Liver (tissue), 9 donors: ENCODE measurements around the gene EML3. TPM values are rescaled to one million over a fixed set of nuclear protein-coding genes. Genes with fewer than 3 reads are reported as not detected.

ENCODE experiments used
- DNase-seq: peaks from one replicate; pipeline ENCODE4 v3.0.0-alpha.2; 2017; ENCODE audit warnings: low spot score
- H3K27ac ChIP-seq, 2 donors: one replicate each; pipeline ENCODE4 v1.7.0; 2013; ENCODE audit warnings: inconsistent platforms in 2 of 2, low read length in 2 of 2, control low read depth in 1 of 2, low read depth in 1 of 2, mild to moderate bottlenecking in 1 of 2
- H3K27me3 ChIP-seq, 4 donors: one replicate each; pipeline versions ENCODE4 v1.6.1 to v1.7.0; 2013; ENCODE audit warnings: low read length in 3 of 4, inconsistent platforms in 1 of 4, mild to moderate bottlenecking in 1 of 4, moderate library complexity in 1 of 4; ENCODE audit not compliant: control insufficient read depth in 4 of 4, insufficient read depth in 4 of 4
- H3K36me3 ChIP-seq, 4 donors: one replicate each; pipeline versions ENCODE4 v1.6.1 to v1.7.0; 2013; ENCODE audit warnings: low read length in 3 of 4, mild to moderate bottlenecking in 3 of 4, low read depth in 1 of 4, moderate library complexity in 1 of 4; ENCODE audit not compliant: control insufficient read depth in 4 of 4, insufficient read depth in 3 of 4
- H3K4me1 ChIP-seq, 4 donors: one replicate each; pipeline versions ENCODE4 v1.6.1 to v1.7.0; 2013; ENCODE audit warnings: low read length in 3 of 4, mild to moderate bottlenecking in 3 of 4, moderate library complexity in 1 of 4; ENCODE audit not compliant: control insufficient read depth in 4 of 4, insufficient read depth in 4 of 4
- H3K4me3 ChIP-seq, 3 donors: one replicate each; pipeline versions ENCODE4 v1.6.1 to v1.7.0; 2013; ENCODE audit warnings: low read length in 3 of 3, control low read depth in 1 of 3, low read depth in 1 of 3, mild to moderate bottlenecking in 1 of 3
- H3K9ac ChIP-seq, 2 donors: one replicate each; pipeline ENCODE4 v1.7.0; 2013; ENCODE audit warnings: low read length in 2 of 2, mild to moderate bottlenecking in 2 of 2, moderate library complexity in 2 of 2, control low read depth in 1 of 2, low read depth in 1 of 2
- H3K9me3 ChIP-seq, 4 donors: one replicate each; pipeline versions ENCODE4 v1.6.1 to v1.7.0; 2013; ENCODE audit warnings: low read length in 3 of 4; ENCODE audit not compliant: control insufficient read depth in 4 of 4
- ATF3 ChIP-seq: IDR thresholded peaks from 2 replicates; pipeline ENCODE4 v1.6.1; 2016; ENCODE audit warnings: antibody characterized with exemption
- EGR1 ChIP-seq, 2 donors: IDR thresholded peaks; 2 replicates each; pipeline ENCODE4 v1.6.1; 2016 to 2018; ENCODE audit warnings: antibody characterized with exemption in 2 of 2, low read depth in 2 of 2
- FOXA1 ChIP-seq: IDR thresholded peaks from 2 replicates; pipeline ENCODE4 v1.6.1; 2016; ENCODE audit warnings: antibody characterized with exemption
- GABPA ChIP-seq, 2 donors: IDR thresholded peaks in 1 of 2; conservative IDR thresholded peaks in 1 of 2; 2 replicates each; pipeline ENCODE4 v1.6.1; 2016; ENCODE audit warnings: antibody characterized with exemption in 2 of 2, mild to moderate bottlenecking in 1 of 2, moderate library complexity in 1 of 2
- HNF4A ChIP-seq, 2 donors: conservative IDR thresholded peaks; 2 replicates each; pipeline ENCODE4 v1.6.1; 2016; ENCODE audit warnings: antibody characterized with exemption in 2 of 2, mild to moderate bottlenecking in 2 of 2
- HNF4G ChIP-seq: IDR thresholded peaks from 2 replicates; pipeline ENCODE4 v1.6.1; 2016; ENCODE audit warnings: antibody characterized with exemption
- JUND ChIP-seq, 2 donors: IDR thresholded peaks; 2 replicates each; pipeline ENCODE4 v1.6.1; 2016; ENCODE audit warnings: antibody characterized with exemption in 2 of 2
- NR2F2 ChIP-seq: IDR thresholded peaks from 2 replicates; pipeline ENCODE4 v1.6.1; 2016; ENCODE audit warnings: antibody characterized with exemption
- RXRA ChIP-seq, 2 donors: IDR thresholded peaks; 2 replicates each; pipeline ENCODE4 v1.6.1; 2017 to 2018; ENCODE audit warnings: antibody characterized with exemption in 2 of 2, mild to moderate bottlenecking in 1 of 2
- TAF1 ChIP-seq: conservative IDR thresholded peaks from 2 replicates; pipeline ENCODE4 v1.6.1; 2016; ENCODE audit warnings: antibody characterized with exemption, mild to moderate bottlenecking
- YY1 ChIP-seq: IDR thresholded peaks from 2 replicates; pipeline ENCODE4 v1.6.1; 2016; ENCODE audit warnings: antibody characterized with exemption, mild to moderate bottlenecking
- ZBTB33 ChIP-seq: IDR thresholded peaks from 2 replicates; pipeline ENCODE4 v1.6.1; 2016; ENCODE audit warnings: antibody characterized with exemption
- WGBS: extraction: QIAGEN DNeasy Blood & Tissue Kit; methylation state at CpG from one replicate; pipeline ENCODE4 v1.1.7; 2013; 5-methylcytosine and 5-hydroxymethylcytosine counted together
- polyA plus RNA-seq, 2 donors: library from polyadenylated mRNA; stranded (reverse) in 1 of 2; unstranded in 1 of 2; fragments of 200-250 nt in 1 of 2; fragments of >200 nt in 1 of 2; fragmentation: Nextera tagmentation in 1 of 2; extraction: Ambion mirVana in 1 of 2; gene quantifications; one replicate each; pipeline versions ENCODE4 v1.2.1 to v1.2.3, GENCODE V29; 2013 to 2015
- total RNA-seq, 2 donors: library from RNA; depleted of rRNA; stranded (reverse); fragments of >200 nt; gene quantifications; one replicate each; pipeline ENCODE4 v1.2.3, GENCODE V29; 2014
- TF ChIP-seq, protein P1 (sequence below): IDR thresholded peaks from 2 replicates; pipeline ENCODE4 v1.6.1; 2016; ENCODE audit warnings: antibody characterized with exemption, mild to moderate bottlenecking
- TF ChIP-seq, protein P2 (sequence below): IDR thresholded peaks from 2 replicates; pipeline ENCODE4 v1.6.1; 2016; ENCODE audit warnings: antibody characterized with exemption
- TF ChIP-seq, protein P3 (sequence below): fragments of 150-350 bp; IDR thresholded peaks from 2 replicates; pipeline ENCODE4 v1.5.1; 2017; ENCODE audit warnings: improper control_type of control experiment, low read depth, low read length; ENCODE audit not compliant: missing input control
- donor health status: healthy.
- donor health status: healthy.
- donor health status: healthy.
- donor health status: healthy.
- donor health status: healthy.

EML3 gene
- total and polyA plus RNA-seq, 4 donors: 6.0 to 19.3 (median 13.6) TPM

- 2% methylated on average over 33 of the region's 33 CpGs for WGBS
- TF ChIP-seq RXRA (IDR thresholded peaks at IDR 0.05): peak in 1 of 2 donors; percentile 6
- TF ChIP-seq, protein P1, sequence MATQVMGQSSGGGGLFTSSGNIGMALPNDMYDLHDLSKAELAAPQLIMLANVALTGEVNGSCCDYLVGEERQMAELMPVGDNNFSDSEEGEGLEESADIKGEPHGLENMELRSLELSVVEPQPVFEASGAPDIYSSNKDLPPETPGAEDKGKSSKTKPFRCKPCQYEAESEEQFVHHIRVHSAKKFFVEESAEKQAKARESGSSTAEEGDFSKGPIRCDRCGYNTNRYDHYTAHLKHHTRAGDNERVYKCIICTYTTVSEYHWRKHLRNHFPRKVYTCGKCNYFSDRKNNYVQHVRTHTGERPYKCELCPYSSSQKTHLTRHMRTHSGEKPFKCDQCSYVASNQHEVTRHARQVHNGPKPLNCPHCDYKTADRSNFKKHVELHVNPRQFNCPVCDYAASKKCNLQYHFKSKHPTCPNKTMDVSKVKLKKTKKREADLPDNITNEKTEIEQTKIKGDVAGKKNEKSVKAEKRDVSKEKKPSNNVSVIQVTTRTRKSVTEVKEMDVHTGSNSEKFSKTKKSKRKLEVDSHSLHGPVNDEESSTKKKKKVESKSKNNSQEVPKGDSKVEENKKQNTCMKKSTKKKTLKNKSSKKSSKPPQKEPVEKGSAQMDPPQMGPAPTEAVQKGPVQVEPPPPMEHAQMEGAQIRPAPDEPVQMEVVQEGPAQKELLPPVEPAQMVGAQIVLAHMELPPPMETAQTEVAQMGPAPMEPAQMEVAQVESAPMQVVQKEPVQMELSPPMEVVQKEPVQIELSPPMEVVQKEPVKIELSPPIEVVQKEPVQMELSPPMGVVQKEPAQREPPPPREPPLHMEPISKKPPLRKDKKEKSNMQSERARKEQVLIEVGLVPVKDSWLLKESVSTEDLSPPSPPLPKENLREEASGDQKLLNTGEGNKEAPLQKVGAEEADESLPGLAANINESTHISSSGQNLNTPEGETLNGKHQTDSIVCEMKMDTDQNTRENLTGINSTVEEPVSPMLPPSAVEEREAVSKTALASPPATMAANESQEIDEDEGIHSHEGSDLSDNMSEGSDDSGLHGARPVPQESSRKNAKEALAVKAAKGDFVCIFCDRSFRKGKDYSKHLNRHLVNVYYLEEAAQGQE: no peak
- TF ChIP-seq HNF4A (conservative IDR thresholded peaks at IDR 0.05): no peak
- TF ChIP-seq NR2F2: peak; percentile 58
- no peak for TF ChIP-seq ZBTB33
- no peaks in the 10 kb centered on the region for H3K27me3 ChIP-seq
- peak overlapping the region; percentile 95 to 96 for H3K27ac ChIP-seq
- peak overlapping the region; percentile 53 to 71 (median 59) for H3K4me3 ChIP-seq
- peak; percentile 55 for DNase-seq
- H3K36me3 ChIP-seq: peaks cover 6 to 44% (median 32%) of the 10 kb centered on the region in 4 donors
- H3K9ac ChIP-seq: peak overlapping the region; percentile 70 to 98
- H3K4me1 ChIP-seq: peaks cover 6 to 33% (median 24%) of the 10 kb centered on the region in 4 donors
- no peaks in the 10 kb centered on the region for H3K9me3 ChIP-seq
Measured at GRCh38 chr11:62574363-62575071, 38.1 kb downstream of the EML3 start.

DNA sequence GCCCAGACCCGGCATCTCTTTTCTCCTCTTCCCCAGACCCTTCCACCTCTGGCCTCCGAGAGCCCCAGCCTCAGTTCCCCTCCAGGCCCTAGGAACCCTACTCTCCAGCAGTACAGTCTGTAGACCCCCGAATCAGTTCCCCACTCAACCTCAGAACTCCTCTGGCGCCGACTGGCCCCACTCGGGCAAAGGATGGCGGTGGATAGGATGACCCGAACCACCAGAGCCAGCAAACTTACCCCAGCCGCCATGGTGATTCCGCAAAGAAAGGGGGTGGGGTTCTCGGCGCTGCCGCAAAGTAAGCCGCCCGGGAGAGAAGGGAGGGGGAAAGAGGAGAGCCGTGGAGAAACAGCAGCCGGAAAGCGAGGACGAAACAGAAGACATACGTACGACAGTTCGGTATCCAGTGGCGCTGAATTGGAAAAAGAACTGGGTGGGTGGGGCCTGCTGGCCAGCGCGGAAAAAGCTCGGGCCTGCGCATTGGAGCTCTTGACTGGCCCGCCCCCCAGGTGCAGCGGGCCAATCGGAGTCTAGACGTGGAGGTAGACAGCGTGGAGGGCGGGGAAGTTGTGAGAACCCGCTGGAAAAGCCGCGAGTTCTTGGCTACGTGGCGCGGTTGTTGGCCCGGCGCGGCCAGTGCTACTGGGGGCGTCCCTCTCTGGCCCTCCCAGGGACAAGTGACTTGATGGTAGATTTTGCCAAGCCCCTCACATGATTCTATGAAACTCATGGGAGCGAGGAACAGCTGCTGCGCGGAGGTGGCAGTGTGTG, 38.8 kb downstream of the EML3 start, which contains the start of gene EEF1G:
EEF1G (minus strand) TSS at position 300 of the 771 bp plus-strand sequence; CDS start at position 251, 49 bp downstream.
- peak within 1 kb of the TSS; percentile 80 to 89 (median 82) for H3K4me3 ChIP-seq
- H3K27me3 ChIP-seq: no peaks in the 10 kb centered on the region
- no peaks in the 10 kb centered on the region for H3K9me3 ChIP-seq
- peaks cover 6 to 39% (median 29%) of the 10 kb centered on the region in 4 donors for H3K36me3 ChIP-seq
- DNase-seq: peak; percentile 97
- peak within 1 kb of the TSS; percentile 85 to 98 for H3K9ac ChIP-seq
- H3K4me1 ChIP-seq: peaks cover 6 to 33% (median 23%) of the 10 kb centered on the region in 4 donors
- peak within 1 kb of the TSS; percentile 95 to 96 for H3K27ac ChIP-seq
- WGBS: under 1% methylated on average over 46 of the region's 46 CpGs
- peak; percentile 87 for TF ChIP-seq TAF1
- TF ChIP-seq EGR1 (IDR thresholded peaks at IDR 0.05; ENCODE audit: low read depth in 2 of 2): peak in 1 of 2 donors; percentile 87
- TF ChIP-seq, protein P2, sequence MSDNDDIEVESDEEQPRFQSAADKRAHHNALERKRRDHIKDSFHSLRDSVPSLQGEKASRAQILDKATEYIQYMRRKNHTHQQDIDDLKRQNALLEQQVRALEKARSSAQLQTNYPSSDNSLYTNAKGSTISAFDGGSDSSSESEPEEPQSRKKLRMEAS: peak; percentile 93
- TF ChIP-seq JUND (IDR thresholded peaks at IDR 0.05): peak in 1 of 2 donors; percentile 49
- no peak for TF ChIP-seq HNF4G
- peak; percentile 98 for TF ChIP-seq ZBTB33
- peak; percentile 97 for TF ChIP-seq YY1
- TF ChIP-seq, protein P3, sequence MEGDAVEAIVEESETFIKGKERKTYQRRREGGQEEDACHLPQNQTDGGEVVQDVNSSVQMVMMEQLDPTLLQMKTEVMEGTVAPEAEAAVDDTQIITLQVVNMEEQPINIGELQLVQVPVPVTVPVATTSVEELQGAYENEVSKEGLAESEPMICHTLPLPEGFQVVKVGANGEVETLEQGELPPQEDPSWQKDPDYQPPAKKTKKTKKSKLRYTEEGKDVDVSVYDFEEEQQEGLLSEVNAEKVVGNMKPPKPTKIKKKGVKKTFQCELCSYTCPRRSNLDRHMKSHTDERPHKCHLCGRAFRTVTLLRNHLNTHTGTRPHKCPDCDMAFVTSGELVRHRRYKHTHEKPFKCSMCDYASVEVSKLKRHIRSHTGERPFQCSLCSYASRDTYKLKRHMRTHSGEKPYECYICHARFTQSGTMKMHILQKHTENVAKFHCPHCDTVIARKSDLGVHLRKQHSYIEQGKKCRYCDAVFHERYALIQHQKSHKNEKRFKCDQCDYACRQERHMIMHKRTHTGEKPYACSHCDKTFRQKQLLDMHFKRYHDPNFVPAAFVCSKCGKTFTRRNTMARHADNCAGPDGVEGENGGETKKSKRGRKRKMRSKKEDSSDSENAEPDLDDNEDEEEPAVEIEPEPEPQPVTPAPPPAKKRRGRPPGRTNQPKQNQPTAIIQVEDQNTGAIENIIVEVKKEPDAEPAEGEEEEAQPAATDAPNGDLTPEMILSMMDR: no peak
- no peak for TF ChIP-seq ATF3
- TF ChIP-seq FOXA1: peak; percentile 70
- peak in 1 of 2 donors; percentile 57 for TF ChIP-seq HNF4A (conservative IDR thresholded peaks at IDR 0.05)
- peak; percentile 30 to 87 for TF ChIP-seq GABPA (IDR thresholded peaks at IDR 0.05 in 1 of 2, conservative IDR thresholded peaks at IDR 0.05 in 1 of 2)
- TF ChIP-seq, protein P1: peak; percentile 79
